ENCODE measurements around the gene STPG3. TPM values are rescaled to one million over a fixed set of nuclear protein-coding genes. Genes with fewer than 3 reads are reported as not detected.

Gene STPG3
- total and polyA plus RNA-seq, 3 donors from 2014 or later = 14.6 to 58.9 (median 34.1) TPM

DNA sequence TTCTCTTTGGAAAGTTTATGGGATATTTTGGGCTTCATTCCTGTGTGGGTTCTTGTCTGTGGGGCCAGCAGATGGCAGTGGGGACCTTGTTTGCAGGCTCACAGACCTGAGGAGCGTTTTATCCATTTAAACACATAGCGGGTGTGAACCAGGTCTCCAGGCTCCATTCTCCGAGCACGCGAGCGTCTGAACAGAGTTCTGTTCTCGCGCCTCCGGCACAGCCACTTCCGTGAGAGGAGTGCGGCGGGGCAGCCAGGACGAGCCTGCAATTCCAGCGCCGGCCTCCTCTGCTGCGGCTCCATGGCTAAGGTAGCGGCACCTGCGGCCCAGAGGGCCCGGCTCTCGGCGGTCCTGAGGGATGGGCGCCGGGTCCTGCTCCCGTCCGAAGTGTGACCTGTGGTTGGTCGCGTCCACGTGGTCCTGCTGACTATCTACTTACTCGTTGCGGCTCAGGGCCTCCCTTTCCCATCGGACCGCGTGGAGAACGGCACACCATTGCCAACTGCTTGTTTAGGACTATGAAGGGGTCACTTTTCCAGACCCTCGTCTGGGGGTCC, 43.7 kb downstream of the STPG3 start:
- H3K36me3 ChIP-seq (ENCODE audit: low read depth, missing control alignments) = no peaks in the 10 kb centered on the region
- intact Hi-C loops (cut with DNase I; ENCODE audit: low total_unique reads) = no loop called here
- DNase-seq = no peak
- H3K4me1 ChIP-seq = peaks cover 13% of the 10 kb centered on the region
- H3K27ac ChIP-seq = no peak overlapping the region
- no peaks in the 10 kb centered on the region for H3K27me3 ChIP-seq
- peak overlapping the region; percentile 4 to 37 for H3K4me3 ChIP-seq
- H3K9me3 ChIP-seq = no peaks in the 10 kb centered on the region
- TF ChIP-seq, protein P1, sequence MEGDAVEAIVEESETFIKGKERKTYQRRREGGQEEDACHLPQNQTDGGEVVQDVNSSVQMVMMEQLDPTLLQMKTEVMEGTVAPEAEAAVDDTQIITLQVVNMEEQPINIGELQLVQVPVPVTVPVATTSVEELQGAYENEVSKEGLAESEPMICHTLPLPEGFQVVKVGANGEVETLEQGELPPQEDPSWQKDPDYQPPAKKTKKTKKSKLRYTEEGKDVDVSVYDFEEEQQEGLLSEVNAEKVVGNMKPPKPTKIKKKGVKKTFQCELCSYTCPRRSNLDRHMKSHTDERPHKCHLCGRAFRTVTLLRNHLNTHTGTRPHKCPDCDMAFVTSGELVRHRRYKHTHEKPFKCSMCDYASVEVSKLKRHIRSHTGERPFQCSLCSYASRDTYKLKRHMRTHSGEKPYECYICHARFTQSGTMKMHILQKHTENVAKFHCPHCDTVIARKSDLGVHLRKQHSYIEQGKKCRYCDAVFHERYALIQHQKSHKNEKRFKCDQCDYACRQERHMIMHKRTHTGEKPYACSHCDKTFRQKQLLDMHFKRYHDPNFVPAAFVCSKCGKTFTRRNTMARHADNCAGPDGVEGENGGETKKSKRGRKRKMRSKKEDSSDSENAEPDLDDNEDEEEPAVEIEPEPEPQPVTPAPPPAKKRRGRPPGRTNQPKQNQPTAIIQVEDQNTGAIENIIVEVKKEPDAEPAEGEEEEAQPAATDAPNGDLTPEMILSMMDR (IDR thresholded peaks at IDR 0.05) = no peak
- no peak for TF ChIP-seq POLR2A (IDR thresholded peaks at IDR 0.05)
- 8 to 24% methylated on average over 15 to 35 of the region's 35 CpGs for WGBS, 2 donors

DNA sequence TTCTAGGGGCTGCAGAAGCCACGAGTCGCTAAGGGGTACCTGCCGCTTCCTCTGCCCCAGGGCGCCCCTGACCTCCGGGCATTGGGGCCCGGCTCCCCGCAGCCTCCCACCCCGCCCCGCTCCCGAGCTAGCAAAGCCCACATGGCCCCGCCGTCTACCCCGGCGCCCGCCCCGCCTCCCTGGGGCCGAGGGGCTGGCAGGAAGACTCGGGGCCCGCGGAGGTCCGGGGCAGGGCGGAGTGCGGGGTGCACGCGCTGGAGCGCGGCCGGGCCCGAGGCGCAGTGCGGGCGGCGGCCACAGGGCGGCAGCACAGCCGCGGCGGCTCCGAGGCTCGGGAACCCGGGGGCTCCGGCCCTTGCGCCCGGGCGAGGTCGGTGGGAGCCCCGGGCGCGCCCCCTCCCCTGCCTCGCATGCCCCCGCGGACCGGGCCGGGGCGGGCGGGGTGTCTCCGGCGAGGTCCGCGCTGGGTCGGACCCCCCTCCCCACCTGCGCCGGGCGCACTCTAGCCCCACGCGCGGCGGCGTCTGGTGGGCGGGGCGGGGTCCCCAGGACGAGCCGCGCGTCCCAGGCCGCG, 44.2 kb downstream of the STPG3 start:
- DNase-seq = no peak
- peaks cover 13% of the 10 kb centered on the region for H3K4me1 ChIP-seq
- H3K27ac ChIP-seq = no peak overlapping the region
- 3% methylated on average over 41 of the region's 76 CpGs; no CpG with 5 or more reads in 1 of the 2 donors for WGBS, 2 donors
- H3K36me3 ChIP-seq (ENCODE audit: low read depth, missing control alignments) = no peaks in the 10 kb centered on the region
- H3K27me3 ChIP-seq = no peaks in the 10 kb centered on the region
- intact Hi-C loops (cut with DNase I; ENCODE audit: low total_unique reads) = no loop called here
- H3K9me3 ChIP-seq = no peaks in the 10 kb centered on the region
- peak overlapping the region; percentile 4 to 37 for H3K4me3 ChIP-seq
- TF ChIP-seq, protein P1 (IDR thresholded peaks at IDR 0.05) = peak; percentile 46 to 90 (median 57)
- TF ChIP-seq POLR2A (IDR thresholded peaks at IDR 0.05) = no peak

DNA sequence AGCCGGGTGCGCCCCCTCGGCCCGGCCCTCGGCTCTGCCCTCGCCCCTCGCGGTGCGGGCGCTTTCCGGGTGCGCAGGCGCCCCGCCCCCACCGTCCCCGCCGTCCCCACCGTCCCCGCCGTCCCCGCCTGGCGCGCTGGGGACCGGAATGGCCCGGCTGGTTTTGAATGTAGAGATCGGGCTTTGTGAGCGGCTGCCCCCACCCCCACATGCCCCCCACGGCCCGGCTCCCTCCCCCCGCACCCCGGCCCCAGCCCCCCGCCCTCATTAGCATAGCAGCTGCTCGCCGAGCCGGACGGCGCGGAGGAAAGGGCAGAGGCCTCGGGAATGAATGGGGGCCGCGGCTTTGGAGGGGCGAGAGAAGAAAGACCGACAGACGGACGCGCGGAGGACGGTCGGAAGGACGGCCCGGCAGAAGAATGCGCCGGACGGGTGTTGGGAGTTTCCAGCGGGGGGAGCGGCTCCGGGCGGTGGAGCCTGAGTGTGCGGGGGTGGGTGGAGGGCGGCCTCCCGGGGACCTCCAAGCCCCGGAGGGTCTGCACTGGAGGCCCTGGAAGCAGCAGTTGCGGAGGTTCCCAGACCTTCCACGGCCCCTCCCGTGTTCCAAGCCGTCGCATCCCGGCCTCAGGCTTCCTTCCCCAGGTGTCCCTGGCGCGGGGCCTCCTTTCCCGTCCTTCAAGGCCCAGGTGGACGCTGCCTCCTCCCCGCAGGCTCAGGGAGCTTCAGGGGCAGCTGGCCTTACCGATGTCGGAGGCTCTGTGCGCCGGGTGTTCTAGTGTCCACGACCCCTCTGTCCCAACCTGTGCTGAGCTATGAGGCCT, 45.0 kb downstream of the STPG3 start:
- Histone ChIP-seq H3K4me1 (peaks cover 13% of the 10 kb centered on the region), H3K9me3 (no peaks in the 10 kb centered on the region), H3K27me3 (no peaks in the 10 kb centered on the region), H3K27ac (peak overlapping the region; percentile 15 to 52), H3K4me3 (peak overlapping the region; percentile 37 to 45), H3K36me3 (ENCODE audit: low read depth, missing control alignments) (no peaks in the 10 kb centered on the region)
- intact Hi-C loops (cut with DNase I; ENCODE audit: low total_unique reads) = no loop called here
- WGBS, 2 donors = 7% methylated on average over 26 to 47 of the region's 78 CpGs
- no peak for DNase-seq
- TF ChIP-seq POLR2A (IDR thresholded peaks at IDR 0.05) = no peak
- TF ChIP-seq, protein P1 (IDR thresholded peaks at IDR 0.05) = no peak

DNA sequence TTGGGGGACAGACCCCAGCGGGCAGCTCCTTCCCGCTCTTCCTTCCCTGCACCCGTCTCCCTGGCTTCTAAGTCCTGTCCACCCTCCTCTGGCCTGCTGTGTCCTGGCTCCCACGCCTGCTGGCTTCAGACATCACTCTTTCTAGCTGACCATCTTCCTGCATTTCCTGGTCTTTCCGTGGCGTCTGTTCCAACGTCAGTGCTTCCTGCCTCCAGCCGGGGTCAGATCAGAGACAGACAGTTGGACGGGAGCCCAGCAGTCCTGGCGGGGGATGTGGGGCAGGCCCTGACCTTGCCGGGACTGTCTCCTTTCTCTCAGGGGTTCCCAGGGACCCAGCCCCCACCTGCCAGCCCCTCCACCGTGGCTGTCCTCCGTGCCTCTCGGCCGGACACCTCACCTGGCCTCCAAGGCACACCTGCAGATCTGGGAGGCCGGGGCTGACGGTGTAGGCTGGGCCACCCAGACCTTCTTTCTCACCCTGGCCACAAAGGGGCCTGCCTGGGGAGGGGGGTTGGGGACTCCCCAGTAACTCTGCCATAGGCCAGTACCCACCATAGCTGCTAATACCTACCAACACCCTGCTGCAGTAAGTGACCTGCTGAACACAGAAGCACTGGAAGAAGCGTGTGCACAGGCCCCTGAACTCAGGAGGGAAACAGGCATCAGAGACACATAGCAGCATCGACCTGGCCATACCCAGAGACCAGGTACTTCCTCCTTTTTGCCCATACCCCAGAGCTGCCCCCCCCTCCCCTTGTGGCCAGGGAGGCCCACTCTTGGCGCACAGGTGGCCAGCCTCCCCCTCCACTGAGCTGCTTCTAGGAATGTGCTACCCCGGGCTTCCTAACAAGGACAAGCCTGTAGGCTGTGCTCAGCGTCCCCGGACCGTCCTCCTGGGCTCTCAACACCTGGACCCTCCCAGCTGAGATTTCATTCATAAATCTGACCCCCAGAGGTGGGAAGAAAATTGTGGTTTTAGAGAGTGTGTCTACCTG, 45.9 kb downstream of the STPG3 start:
- no peaks in the 10 kb centered on the region for H3K36me3 ChIP-seq (ENCODE audit: low read depth, missing control alignments)
- H3K27ac ChIP-seq = peak overlapping the region; percentile 15 to 52
- WGBS, 2 donors = 45 to 46% methylated on average over 22 to 24 of the region's 24 CpGs
- no peaks in the 10 kb centered on the region for H3K27me3 ChIP-seq
- H3K9me3 ChIP-seq = no peaks in the 10 kb centered on the region
- peaks cover 13% of the 10 kb centered on the region for H3K4me1 ChIP-seq
- intact Hi-C loops (cut with DNase I; ENCODE audit: low total_unique reads) = no loop called here
- DNase-seq = peak; percentile 73
- TF ChIP-seq, protein P1 (IDR thresholded peaks at IDR 0.05) = no peak
- no peak for TF ChIP-seq POLR2A (IDR thresholded peaks at IDR 0.05)
- H3K4me3 ChIP-seq = peak overlapping the region in 1 of 2 donors; percentile 45
